Activated CD4-positive, alpha-beta memory T cell treated with anti-CD3 and anti-CD28 coated beads, Interleukin-2, amount 10 ng/mL, durations not matched to agents 7 days and 5 days (primary cell): Measurements from ENCODE around the gene AMPD2. TPM values are rescaled to one million over a fixed set of nuclear protein-coding genes. Genes with fewer than 3 reads are reported as not detected.

Experiments
- CTCF ChIA-PET: fragments of 350-600 bp; sonication (Branson Sonifier 250); formaldehyde crosslinking; loops from one replicate; lab custom pipeline; 2021; ENCODE audit warnings: antibody characterized with exemption, inconsistent platforms; lab: Charles Lee
- POLR2A ChIA-PET: fragments of 350-600 bp; sonication (Branson Sonifier 250); formaldehyde crosslinking; loops from one replicate; lab custom pipeline; 2021; ENCODE audit warnings: antibody characterized with exemption; lab: Charles Lee
- DNase-seq: peaks from one replicate; pipeline ENCODE4 v3.0.0-alpha.2; 2020
- H3K27ac Mint-ChIP-seq: one replicate; pipeline ENCODE4 v1.8.0; 2021; ENCODE audit warnings: mild to moderate bottlenecking, mixed read lengths
- H3K27me3 Mint-ChIP-seq: one replicate; pipeline ENCODE4 v1.8.0; 2021; ENCODE audit warnings: mixed read lengths
- H3K36me3 Mint-ChIP-seq: one replicate; pipeline ENCODE4 v1.8.0; 2021; ENCODE audit warnings: low read depth, mixed read lengths
- H3K4me1 Mint-ChIP-seq: one replicate; pipeline ENCODE4 v1.8.0; 2021; ENCODE audit warnings: mixed read lengths
- H3K4me3 Mint-ChIP-seq: one replicate; pipeline ENCODE4 v1.8.0; 2021; ENCODE audit warnings: mild to moderate bottlenecking, mixed read lengths
- H3K9me3 Mint-ChIP-seq: one replicate; pipeline ENCODE4 v1.8.0; 2021; ENCODE audit warnings: mixed read lengths
- total RNA-seq, 2 experiments: library from RNA; stranded (reverse); gene quantifications; one replicate each; pipeline ENCODE4 v1.2.3, GENCODE V29; 2021

AMPD2 gene
- total RNA-seq, 2 experiments from 2014 or later = 110 to 122 TPM

- peaks cover 5% of the 10 kb centered on the region for H3K36me3 Mint-ChIP-seq
- peak overlapping the region; percentile 93 for H3K27ac Mint-ChIP-seq
These were observed 719 bp upstream of the AMPD2 start for GRCh38 chr1:109618661-109619575.

GRCh38 chr1:109620401-109620791 is 759 bp downstream of the AMPD2 start:
- ChIA-PET CTCF (interaction anchor here (1.0 to 3.1 kb wide), 10 partner anchors 10 to 365 kb away, joined by 3 to 17 read pairs (median 4); partner anchors contain the start of genes AHCYL1 and GNAI3), POLR2A (interaction anchor here (1.0 to 8.5 kb wide), 12 partner anchors 9 to 407 kb away, joined by 3 to 106 read pairs (median 6); partner anchors contain the start of genes ATXN7L2, GNAI3, PSMA5 and SARS1)
- Mint-ChIP-seq H3K4me1 (peaks cover 77% of the 10 kb centered on the region), H3K36me3 (peaks cover 5% of the 10 kb centered on the region), H3K9me3 (no peaks in the 10 kb centered on the region), H3K27me3 (no peaks in the 10 kb centered on the region), H3K27ac (peak overlapping the region; percentile 93), H3K4me3 (peak overlapping the region; percentile 97)
- DNase-seq = no peak

More at GRCh38 chr1:109618661-109619575, 719 bp upstream of the AMPD2 start:
- peak; percentile 11 for DNase-seq
- peak overlapping the region; percentile 97 for H3K4me3 Mint-ChIP-seq
- CTCF ChIA-PET = interaction anchor here (1.0 to 3.1 kb wide), 6 partner anchors 12 to 366 kb away, joined by 3 to 17 read pairs (median 8); partner anchors contain the start of gene AHCYL1
- peaks cover 64% of the 10 kb centered on the region for H3K4me1 Mint-ChIP-seq
- no peaks in the 10 kb centered on the region for H3K27me3 Mint-ChIP-seq
- H3K9me3 Mint-ChIP-seq = no peaks in the 10 kb centered on the region
- POLR2A ChIA-PET = interaction anchor here (0.7 to 8.5 kb wide), 11 partner anchors 10 to 415 kb away, joined by 3 to 106 read pairs (median 6); partner anchors contain the start of genes GNAI3, PSMA5, SARS1 and STRIP1

- ChIA-PET CTCF (interaction anchor here (1.0 to 3.1 kb wide), 9 partner anchors 10 to 364 kb away, joined by 3 to 17 read pairs (median 5); partner anchors contain the start of genes AHCYL1 and GNAI3), POLR2A (interaction anchor here (1.1 to 8.5 kb wide), 8 partner anchors 9 to 288 kb away, joined by 3 to 106 read pairs (median 9); partner anchors contain the start of genes GNAI3 and PSMA5)
- no peaks in the 10 kb centered on the region for H3K27me3 Mint-ChIP-seq
- H3K36me3 Mint-ChIP-seq = peaks cover 7% of the 10 kb centered on the region
- H3K9me3 Mint-ChIP-seq = no peaks in the 10 kb centered on the region
- H3K27ac Mint-ChIP-seq = peak overlapping the region; percentile 93
- H3K4me1 Mint-ChIP-seq = peaks cover 77% of the 10 kb centered on the region
- peak overlapping the region; percentile 97 for H3K4me3 Mint-ChIP-seq
- peak; percentile 97 for DNase-seq
These were observed 1.2 kb downstream of the AMPD2 start for GRCh38 chr1:109620841-109621286.

- no peaks in the 10 kb centered on the region for H3K27me3 Mint-ChIP-seq
These were observed 1.9 kb downstream of the AMPD2 start for GRCh38 chr1:109621379-109622136.

GRCh38 chr1:109622137-109622892 is 2.7 kb downstream of the AMPD2 start:
- peaks cover 18% of the 10 kb centered on the region for H3K36me3 Mint-ChIP-seq
- peak overlapping the region; percentile 93 for H3K27ac Mint-ChIP-seq
- peak overlapping the region; percentile 97 for H3K4me3 Mint-ChIP-seq
- DNase-seq = no peak
- ChIA-PET CTCF (interaction anchor here (1.4 kb wide), 1 partner anchor 12 kb away, joined by 3 read pairs; no protein-coding TSS in a partner anchor), POLR2A (interaction anchor here (1.0 to 8.5 kb wide), 3 partner anchors 11 to 73 kb away, joined by 3 to 106 read pairs (median 12); partner anchors contain the start of gene GNAI3)
- H3K4me1 Mint-ChIP-seq = peaks cover 63% of the 10 kb centered on the region
- no peaks in the 10 kb centered on the region for H3K9me3 Mint-ChIP-seq
- no peaks in the 10 kb centered on the region for H3K27me3 Mint-ChIP-seq

More at GRCh38 chr1:109621379-109622136, 1.9 kb downstream of the AMPD2 start:
- Mint-ChIP-seq H3K36me3 (peaks cover 14% of the 10 kb centered on the region), H3K27ac (peak overlapping the region; percentile 93), H3K4me3 (peak overlapping the region; percentile 97), H3K9me3 (no peaks in the 10 kb centered on the region), H3K4me1 (peaks cover 71% of the 10 kb centered on the region)
- POLR2A ChIA-PET = interaction anchor here (1.0 to 8.5 kb wide), 4 partner anchors 12 to 75 kb away, joined by 3 to 106 read pairs (median 14); partner anchors contain the start of gene GNAI3
- no peak for DNase-seq
- CTCF ChIA-PET = interaction anchor here (1.4 to 2.7 kb wide), 3 partner anchors 13 to 363 kb away, joined by 3 to 13 read pairs (median 9); partner anchors contain the start of genes AHCYL1 and GNAI3

GRCh38 chr1:109622895-109623294 is 3.3 kb downstream of the AMPD2 start:
- Mint-ChIP-seq H3K4me3 (peak overlapping the region; percentile 24), H3K27ac (peak overlapping the region; percentile 93), H3K9me3 (no peaks in the 10 kb centered on the region), H3K36me3 (peaks cover 24% of the 10 kb centered on the region), H3K27me3 (no peaks in the 10 kb centered on the region), H3K4me1 (peaks cover 58% of the 10 kb centered on the region)
- ChIA-PET POLR2A (interaction anchor here (2.2 to 8.5 kb wide), 2 partner anchors 74 to 76 kb away, joined by 8 to 106 read pairs; partner anchors contain the start of gene GNAI3), CTCF (interaction anchor here (1.4 to 3.7 kb wide), 3 partner anchors 12 to 77 kb away, joined by 3 to 14 read pairs (median 12); no protein-coding TSS in a partner anchor)
- no peak for DNase-seq

- H3K27me3 Mint-ChIP-seq = no peaks in the 10 kb centered on the region
- peaks cover 30% of the 10 kb centered on the region for H3K36me3 Mint-ChIP-seq
- H3K27ac Mint-ChIP-seq = peak overlapping the region; percentile 93
- ChIA-PET POLR2A (interaction anchor here (0.8 to 8.5 kb wide), 6 partner anchors 11 to 77 kb away, joined by 3 to 106 read pairs (median 4); partner anchors contain the start of gene GNAI3), CTCF (interaction anchor here (0.7 to 3.7 kb wide), 5 partner anchors 11 to 91 kb away, joined by 3 to 14 read pairs (median 4); no protein-coding TSS in a partner anchor)
- H3K4me3 Mint-ChIP-seq = peak overlapping the region; percentile 26
- no peaks in the 10 kb centered on the region for H3K9me3 Mint-ChIP-seq
- H3K4me1 Mint-ChIP-seq = peaks cover 53% of the 10 kb centered on the region
- no peak for DNase-seq
These were observed 4.0 kb downstream of the AMPD2 start for GRCh38 chr1:109623601-109624161.

- H3K4me3 Mint-ChIP-seq = peak overlapping the region; percentile 17
- H3K27ac Mint-ChIP-seq = peak overlapping the region; percentile 77
- ChIA-PET CTCF (interaction anchor here (0.6 to 3.7 kb wide), 7 partner anchors 9 to 92 kb away, joined by 3 to 14 read pairs (median 3); no protein-coding TSS in a partner anchor), POLR2A (interaction anchor here (0.8 to 8.5 kb wide), 6 partner anchors 12 to 78 kb away, joined by 3 to 106 read pairs (median 4); partner anchors contain the start of gene GNAI3)
- H3K36me3 Mint-ChIP-seq = peaks cover 32% of the 10 kb centered on the region
- no peaks in the 10 kb centered on the region for H3K27me3 Mint-ChIP-seq
- H3K9me3 Mint-ChIP-seq = no peaks in the 10 kb centered on the region
- H3K4me1 Mint-ChIP-seq = peaks cover 45% of the 10 kb centered on the region
- DNase-seq = no peak
These were observed 4.8 kb downstream of the AMPD2 start for GRCh38 chr1:109624201-109625010.

GRCh38 chr1:109625176-109625575 is 5.5 kb downstream of the AMPD2 start:
- H3K27ac Mint-ChIP-seq = peak overlapping the region; percentile 51
- CTCF ChIA-PET = interaction anchor here (0.6 to 3.7 kb wide), 4 partner anchors 8 to 83 kb away, joined by 3 to 14 read pairs (median 8); no protein-coding TSS in a partner anchor
- H3K4me1 Mint-ChIP-seq = peaks cover 44% of the 10 kb centered on the region
- POLR2A ChIA-PET = interaction anchor here (1.1 to 8.5 kb wide), 3 partner anchors 76 to 79 kb away, joined by 4 to 106 read pairs (median 8); partner anchors contain the start of gene GNAI3
- no peak for DNase-seq
- no peak overlapping the region for H3K4me3 Mint-ChIP-seq
- H3K36me3 Mint-ChIP-seq = peaks cover 38% of the 10 kb centered on the region
- H3K9me3 Mint-ChIP-seq = no peaks in the 10 kb centered on the region
- H3K27me3 Mint-ChIP-seq = no peaks in the 10 kb centered on the region
